Endothelial cell of umbilical vein (primary cell): ENCODE results near the gene TRIM32. TPM values are rescaled to one million over a fixed set of nuclear protein-coding genes. Genes with fewer than 3 reads are reported as not detected.

Experiments used
- BruUV-seq: library from RNA; stranded (reverse); fragments of 400-500 nt; replicated peaks from 2 replicates; lab custom pipeline; 2021; lab: Mats Ljungman, UMichigan
- CTCF ChIA-PET: fragments of 300-600, 350-600 bp; sonication (Branson Sonifier 250); formaldehyde crosslinking; loops from one replicate; lab custom pipeline; 2021; ENCODE audit warnings: antibody characterized with exemption, inconsistent platforms; lab: Charles Lee
- POLR2A ChIA-PET: fragments of 300-600, 350-600 bp; sonication (Branson Sonifier 250); formaldehyde crosslinking; loops from one replicate; lab custom pipeline; 2021; ENCODE audit warnings: antibody characterized with exemption, inconsistent platforms; lab: Charles Lee
- DNase-seq: peaks from one replicate; pipeline ENCODE4 v3.0.0-alpha.2; 2011; ENCODE audit warnings: low read depth, low spot score
- FAIRE-seq: peaks from 2 replicates; lab custom pipeline; 2011; peaks lifted over from hg19 to GRCh38; lab: Jason Lieb, UNC
- H2AFZ ChIP-seq: 2 replicates; pipeline ENCODE4 v1.6.0; 2012; ENCODE audit warnings: low read depth, low read length, control low read depth, inconsistent platforms
- H3K27ac ChIP-seq: 2 replicates; pipeline ENCODE4 v1.5.1; 2011; ENCODE audit warnings: low read depth, mild to moderate bottlenecking, control low read depth, low read length, moderate library complexity; ENCODE audit not compliant: insufficient read depth
- H3K27me3 ChIP-seq, 2 experiments: 2 replicates each; pipeline versions ENCODE4 v1.6.0 to v1.6.1; 2011; ENCODE audit warnings: low read length in 2 of 2, mixed read lengths in 1 of 2; ENCODE audit not compliant: control insufficient read depth in 2 of 2, insufficient read depth in 2 of 2
- H3K36me3 ChIP-seq, 2 experiments: 2 replicates in 1 of 2; 3 replicates in 1 of 2; pipeline ENCODE4 v1.5.1; 2011; ENCODE audit warnings: low read length in 2 of 2, mild to moderate bottlenecking in 1 of 2, moderate library complexity in 1 of 2; ENCODE audit not compliant: control insufficient read depth in 2 of 2, insufficient read depth in 2 of 2; ENCODE audit errors: extremely low read depth in 1 of 2
- H3K4me1 ChIP-seq: 3 replicates; pipeline ENCODE4 v1.5.1; 2011; ENCODE audit warnings: mild to moderate bottlenecking, low read length; ENCODE audit not compliant: control insufficient read depth, insufficient read depth; ENCODE audit errors: extremely low read depth
- H3K4me2 ChIP-seq: 2 replicates; pipeline ENCODE4 v1.6.1; 2011; ENCODE audit warnings: low read length, control low read depth, mixed read lengths; ENCODE audit not compliant: insufficient read depth
- H3K4me3 ChIP-seq, 3 experiments: fragments of 200-600 bp in 1 of 3; sonication (generic), shearing (Covaris generic) in 1 of 3; replicated peaks in 1 of 3; 2 replicates each; pipeline ENCODE4 v1.5.1; 2011 to 2016; ENCODE audit warnings: control low read depth in 3 of 3, low read length in 3 of 3, mild to moderate bottlenecking in 2 of 3, inconsistent platforms in 1 of 3, low read depth in 1 of 3, moderate library complexity in 1 of 3; ENCODE audit not compliant: insufficient read depth in 1 of 3
- H3K79me2 ChIP-seq: 2 replicates; pipeline ENCODE4 v1.6.0; 2012; ENCODE audit warnings: low read length, inconsistent platforms; ENCODE audit not compliant: control insufficient read depth, insufficient read depth
- H3K9ac ChIP-seq: replicated peaks from 2 replicates; pipeline ENCODE3; 2011; ENCODE audit warnings: low read length, control low read depth; ENCODE audit not compliant: insufficient read depth; ENCODE audit errors: extremely low read depth
- H3K9me1 ChIP-seq: replicated peaks from 3 replicates; pipeline ENCODE4 v1.6.0; 2011; ENCODE audit warnings: mild to moderate bottlenecking, low read length; ENCODE audit not compliant: control insufficient read depth, insufficient read depth; ENCODE audit errors: extremely low read depth
- H3K9me3 ChIP-seq: replicated peaks from 2 replicates; pipeline ENCODE4 v1.5.1; 2012; ENCODE audit warnings: low read length, inconsistent platforms; ENCODE audit not compliant: control insufficient read depth, insufficient read depth
- H4K20me1 ChIP-seq: replicated peaks from 2 replicates; pipeline ENCODE3; 2011; ENCODE audit warnings: mild to moderate bottlenecking, low read length; ENCODE audit not compliant: control insufficient read depth, insufficient read depth; ENCODE audit errors: extremely low read depth
- EZH2 ChIP-seq: IDR thresholded peaks from 2 replicates; pipeline ENCODE4 v1.6.1; 2012; ENCODE audit warnings: borderline replicate concordance, low read depth, mild to moderate bottlenecking, moderate library complexity, low read length, inconsistent platforms; ENCODE audit not compliant: severe bottlenecking
- FOS ChIP-seq: IDR thresholded peaks from 2 replicates; pipeline ENCODE4 v1.6.1; 2011; ENCODE audit warnings: mild to moderate bottlenecking, low read length, moderate library complexity, borderline replicate concordance; ENCODE audit not compliant: insufficient read depth
- GATA2 ChIP-seq: IDR thresholded peaks from 2 replicates; pipeline ENCODE4 v1.7.0; 2011; ENCODE audit warnings: low read depth, mild to moderate bottlenecking, moderate library complexity, mixed read lengths, low read length; ENCODE audit not compliant: insufficient read length, insufficient read depth
- JUN ChIP-seq: IDR thresholded peaks from 2 replicates; pipeline ENCODE4 v1.6.1; 2011; ENCODE audit warnings: borderline replicate concordance, low read depth; ENCODE audit not compliant: insufficient read length, insufficient read depth
- MYC ChIP-seq: IDR thresholded peaks from one replicate; pipeline ENCODE4 v1.6.1; 2011; ENCODE audit warnings: mild to moderate bottlenecking, low read depth, low read length
- POLR2A ChIP-seq: IDR thresholded peaks from 2 replicates; pipeline ENCODE4 v1.6.1; 2012; ENCODE audit warnings: low read depth, mild to moderate bottlenecking, control low read depth, low read length
- POLR2AphosphoS5 ChIP-seq: IDR thresholded peaks from 2 replicates; pipeline ENCODE4 v1.6.1; 2012; ENCODE audit warnings: low read depth, mild to moderate bottlenecking, control low read depth, low read length, moderate library complexity; ENCODE audit not compliant: insufficient read depth
- dilution Hi-C: fragments of 300-500 bp; cut with MboI; formaldehyde crosslinking; loops from one replicate; pipeline ENCODE4 v1.15.0; 2019; ENCODE audit warnings: low sequenced_read_pairs; ENCODE audit not compliant: extremely low pct_ligation_motif_present
- intact Hi-C: fragments of 100-400 bp; cut with micrococcal nuclease; formaldehyde crosslinking; loops from one replicate; pipeline ENCODE4 v1.10.0; 2022
- polyA plus RNA-seq, 4 experiments: library from polyadenylated mRNA; depleted of rRNA in 3 of 4; stranded (reverse) in 3 of 4; unstranded in 1 of 4; fragments of >200 nt; gene quantifications; 2 replicates each; pipeline versions ENCODE4 v1.2.1 to v1.2.3, GENCODE V29; 2011 to 2012; ENCODE audit warnings: missing spikeins in 1 of 4
- total RNA-seq: library from RNA; stranded (reverse); gene quantifications from 2 replicates; pipeline ENCODE4 v1.2.3, GENCODE V29; 2021
- TF ChIP-seq, protein P1 (sequence below): IDR thresholded peaks from 2 replicates; pipeline ENCODE4 v1.6.1; 2011; ENCODE audit not compliant: insufficient read depth, insufficient read length
- TF ChIP-seq, protein P2 (sequence below), 2 donors: IDR thresholded peaks; 1 replicate in 1 of 2; 2 replicates in 1 of 2; pipeline ENCODE4 v1.5.1; 2011; ENCODE audit warnings: low read length in 2 of 2, mild to moderate bottlenecking in 2 of 2, moderate library complexity in 2 of 2, control low read depth in 1 of 2, inconsistent platforms in 1 of 2, low read depth in 1 of 2; ENCODE audit not compliant: insufficient read depth in 1 of 2; ENCODE audit errors: extremely low read depth in 1 of 2

Gene TRIM32
- total and polyA plus RNA-seq, 2 donors (not counting 3 experiments of a cell fraction or from before 2014, with no cell fraction given), result 10.8 to 18.4 TPM

DNA sequence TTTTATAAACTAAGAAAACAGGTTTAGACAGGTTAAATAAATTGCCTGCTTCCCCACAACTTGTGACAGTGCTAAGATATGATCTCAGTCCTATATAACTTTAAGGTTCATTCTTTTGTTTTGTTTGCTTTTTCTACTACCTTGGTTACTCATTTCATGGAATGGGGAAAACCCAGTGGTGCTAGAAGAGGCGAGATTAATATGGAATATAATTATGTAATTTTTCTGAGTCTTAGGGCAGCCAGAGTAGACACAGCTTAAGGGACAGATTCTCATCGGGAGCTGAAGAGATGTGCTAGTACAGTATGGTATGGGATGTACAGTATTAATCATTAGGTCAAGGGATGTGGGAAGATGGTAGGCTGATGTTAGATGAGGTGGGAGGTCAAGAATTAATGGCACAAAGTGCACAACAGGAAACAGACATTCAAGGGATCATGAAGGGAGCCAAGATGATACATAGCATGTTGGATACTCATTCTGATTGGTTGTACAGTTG, 6.2 kb downstream of the TRIM32 start:
- ChIA-PET CTCF (interaction anchor here (0.8 to 2.0 kb wide), 2 partner anchors 11 to 17 kb away, joined by 3 to 5 read pairs; no protein-coding TSS in a partner anchor), POLR2A (no interaction called here)
- no peak for FAIRE-seq

More for the DNA sequence above, 6.2 kb downstream of the TRIM32 start:
- Histone ChIP-seq H3K4me3 (no peak overlapping the region), H3K79me2 (peaks cover 56% of the 10 kb centered on the region), H3K9ac (no peak overlapping the region), H3K4me1 (peaks cover 2% of the 10 kb centered on the region), H3K9me1 (peaks cover 4% of the 10 kb centered on the region), H3K27me3 (no peaks in the 10 kb centered on the region), H4K20me1 (peaks cover 2% of the 10 kb centered on the region), H3K9me3 (no peaks in the 10 kb centered on the region), H3K36me3 (peaks cover 2 to 8% of the 10 kb centered on the region in 2 experiments), H3K4me2 (no peak overlapping the region), H3K27ac (no peak overlapping the region), H2AFZ (no peak overlapping the region)
- dilution Hi-C loops (no loop called here), intact Hi-C loops (no loop called here)
- TF ChIP-seq POLR2A (no peak), MYC (no peak), JUN (no peak), POLR2AphosphoS5 (no peak), EZH2 (no peak), GATA2 (no peak), FOS (no peak)
- TF ChIP-seq, protein P1, sequence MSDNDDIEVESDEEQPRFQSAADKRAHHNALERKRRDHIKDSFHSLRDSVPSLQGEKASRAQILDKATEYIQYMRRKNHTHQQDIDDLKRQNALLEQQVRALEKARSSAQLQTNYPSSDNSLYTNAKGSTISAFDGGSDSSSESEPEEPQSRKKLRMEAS, result no peak
- TF ChIP-seq, protein P2, sequence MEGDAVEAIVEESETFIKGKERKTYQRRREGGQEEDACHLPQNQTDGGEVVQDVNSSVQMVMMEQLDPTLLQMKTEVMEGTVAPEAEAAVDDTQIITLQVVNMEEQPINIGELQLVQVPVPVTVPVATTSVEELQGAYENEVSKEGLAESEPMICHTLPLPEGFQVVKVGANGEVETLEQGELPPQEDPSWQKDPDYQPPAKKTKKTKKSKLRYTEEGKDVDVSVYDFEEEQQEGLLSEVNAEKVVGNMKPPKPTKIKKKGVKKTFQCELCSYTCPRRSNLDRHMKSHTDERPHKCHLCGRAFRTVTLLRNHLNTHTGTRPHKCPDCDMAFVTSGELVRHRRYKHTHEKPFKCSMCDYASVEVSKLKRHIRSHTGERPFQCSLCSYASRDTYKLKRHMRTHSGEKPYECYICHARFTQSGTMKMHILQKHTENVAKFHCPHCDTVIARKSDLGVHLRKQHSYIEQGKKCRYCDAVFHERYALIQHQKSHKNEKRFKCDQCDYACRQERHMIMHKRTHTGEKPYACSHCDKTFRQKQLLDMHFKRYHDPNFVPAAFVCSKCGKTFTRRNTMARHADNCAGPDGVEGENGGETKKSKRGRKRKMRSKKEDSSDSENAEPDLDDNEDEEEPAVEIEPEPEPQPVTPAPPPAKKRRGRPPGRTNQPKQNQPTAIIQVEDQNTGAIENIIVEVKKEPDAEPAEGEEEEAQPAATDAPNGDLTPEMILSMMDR (IDR thresholded peaks at IDR 0.05; ENCODE audit: extremely low read depth in 1 of 2, insufficient read depth in 1 of 2, low read depth in 1 of 2, low read length in 2 of 2), result no peak
- DNase-seq, result peak; percentile 6
- BruUV-seq, result no TSS peak
